HG03103 (cell line): Measurements from ENCODE around the gene OR2AG2.
A peak's percentile ranks its signal among the peaks of the same experiment; 100 is the strongest.

Source experiments
- ATAC-seq: cut with Tn5 transposase; IDR thresholded peaks from one replicate; pipeline ENCODE4 v1.9.1; 2021; ENCODE audit warnings: low read depth; ENCODE audit not compliant: unreplicated experiment

The OR2AG2 gene

GRCh38 chr11:6745018-6745417, 26.8 kb downstream of the OR2AG2 start:
- no peak for ATAC-seq

DNA sequence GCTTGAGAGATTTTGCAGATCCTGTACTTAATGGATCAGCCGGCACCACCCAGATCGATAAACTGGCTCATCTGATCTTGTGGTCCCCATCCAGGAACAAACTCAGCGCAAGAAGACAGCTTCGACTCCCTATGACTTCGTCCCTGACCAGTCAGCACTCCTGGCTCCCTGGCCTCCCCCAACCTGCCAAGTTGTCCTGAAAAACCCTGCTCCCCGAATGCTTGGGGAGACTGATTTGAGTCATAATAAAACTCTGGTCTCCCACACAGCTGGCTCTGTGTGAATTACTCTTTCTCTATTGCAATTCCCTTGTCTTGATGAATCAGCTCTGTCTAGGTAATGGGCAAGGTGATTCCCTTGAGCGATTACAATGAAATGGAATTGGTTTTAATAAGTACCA, 29.5 kb downstream of the OR2AG2 start:
- no peak for ATAC-seq

GRCh38 chr11:6738590-6738989, 33.2 kb downstream of the OR2AG2 start:
- no peak for ATAC-seq

- ATAC-seq = peak; percentile 75
Observed at GRCh38 chr11:6737872-6738466, 33.8 kb downstream of the OR2AG2 start.

DNA sequence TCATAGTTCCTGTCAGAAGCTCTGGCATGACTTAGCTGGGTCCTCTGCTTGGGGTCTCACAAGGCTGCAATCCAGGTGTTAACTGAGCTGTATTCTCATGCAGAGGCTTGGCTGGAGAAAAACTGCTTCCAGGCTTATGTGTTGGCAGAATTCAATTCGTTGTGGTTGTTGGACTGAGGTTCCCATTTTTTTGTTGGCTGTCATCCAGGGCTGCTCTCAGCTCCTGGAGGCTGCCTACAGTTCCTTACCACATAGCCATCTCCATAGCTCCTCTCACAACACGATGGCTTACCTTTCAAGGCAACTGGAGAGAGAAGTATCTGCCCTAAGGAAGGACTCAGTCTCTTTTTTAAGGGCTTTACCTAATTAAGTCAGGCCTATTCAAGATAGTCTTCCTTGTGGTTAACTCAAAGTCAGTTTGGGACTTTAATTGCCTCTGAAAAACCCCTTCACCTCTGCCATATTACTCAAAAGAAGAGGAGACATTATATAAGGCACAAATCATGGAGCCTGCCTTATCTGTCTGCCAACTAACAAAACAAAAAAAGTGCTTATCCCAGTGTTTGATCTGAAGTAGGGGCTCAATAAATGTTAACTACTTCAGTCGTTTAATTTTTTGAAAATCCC, 35.2 kb downstream of the OR2AG2 start:
- no peak for ATAC-seq

DNA sequence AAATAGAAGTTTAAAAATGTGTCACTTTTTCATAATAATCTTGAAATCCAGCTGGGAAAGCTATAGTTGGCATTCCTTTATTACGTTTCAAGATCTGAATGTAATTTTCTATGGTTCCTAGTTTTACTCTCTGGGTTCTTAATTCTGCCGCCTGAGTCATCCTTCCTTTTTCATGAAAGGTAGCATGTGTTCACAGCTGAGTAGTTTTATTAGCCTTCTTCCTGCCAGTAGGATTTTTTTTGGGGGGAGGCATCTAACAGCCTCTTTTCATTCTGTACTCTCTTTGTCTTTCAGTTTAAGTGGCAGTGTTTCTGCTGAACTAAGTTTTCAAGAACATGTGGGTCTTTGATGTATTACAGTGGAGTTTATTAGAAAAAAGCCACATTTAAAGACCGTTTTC, 36.5 kb downstream of the OR2AG2 start:
- ATAC-seq = no peak

GRCh38 chr11:6734616-6735015, 37.2 kb downstream of the OR2AG2 start:
- no peak for ATAC-seq

- no peak for ATAC-seq
Observed at GRCh38 chr11:6733326-6734275, 38.2 kb downstream of the OR2AG2 start.

GRCh38 chr11:6727971-6728760, 43.6 kb downstream of the OR2AG2 start:
- no peak for ATAC-seq

GRCh38 chr11:6725386-6725896, 46.3 kb downstream of the OR2AG2 start:
- ATAC-seq = no peak

DNA sequence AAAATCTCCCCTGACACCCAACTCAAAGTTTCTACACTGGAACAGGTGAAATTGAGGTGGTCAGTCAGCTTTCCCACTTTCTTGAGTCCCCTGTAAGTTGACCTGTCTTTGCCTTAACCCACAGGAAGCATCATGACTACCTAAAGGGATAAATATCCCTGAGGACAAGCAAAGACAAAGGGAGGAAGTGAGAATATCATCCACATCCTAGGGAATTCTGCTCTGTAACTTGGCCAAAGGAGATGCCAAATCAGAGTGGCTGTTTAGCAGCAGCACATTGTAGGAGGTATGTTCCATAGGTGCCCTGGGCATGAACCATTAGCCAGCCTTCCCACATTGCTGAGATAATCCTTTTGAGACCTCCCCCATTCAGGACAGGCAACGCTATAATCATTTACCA, 47.8 kb downstream of the OR2AG2 start:
- no peak for ATAC-seq

DNA sequence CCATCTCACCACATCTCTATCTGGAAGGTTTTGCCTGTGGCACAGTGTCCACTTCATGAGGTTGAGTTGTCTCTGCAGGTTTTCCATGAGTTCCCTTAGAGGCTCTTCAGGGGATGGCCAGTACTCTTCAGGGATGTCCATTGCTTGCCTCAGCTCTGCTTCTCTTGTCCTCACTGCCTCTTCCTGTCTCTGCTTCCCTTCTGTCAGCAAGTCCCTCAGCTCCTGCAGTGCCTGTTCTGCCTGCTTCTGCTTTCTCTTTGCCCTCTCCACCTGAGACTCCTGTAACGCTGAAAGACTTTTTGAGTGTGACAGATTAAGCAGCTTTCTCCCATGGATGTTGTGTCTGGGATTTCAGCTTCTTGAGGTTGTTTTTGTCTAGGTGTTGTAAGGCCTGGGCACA, 50.4 kb downstream of the OR2AG2 start:
- ATAC-seq = no peak

DNA sequence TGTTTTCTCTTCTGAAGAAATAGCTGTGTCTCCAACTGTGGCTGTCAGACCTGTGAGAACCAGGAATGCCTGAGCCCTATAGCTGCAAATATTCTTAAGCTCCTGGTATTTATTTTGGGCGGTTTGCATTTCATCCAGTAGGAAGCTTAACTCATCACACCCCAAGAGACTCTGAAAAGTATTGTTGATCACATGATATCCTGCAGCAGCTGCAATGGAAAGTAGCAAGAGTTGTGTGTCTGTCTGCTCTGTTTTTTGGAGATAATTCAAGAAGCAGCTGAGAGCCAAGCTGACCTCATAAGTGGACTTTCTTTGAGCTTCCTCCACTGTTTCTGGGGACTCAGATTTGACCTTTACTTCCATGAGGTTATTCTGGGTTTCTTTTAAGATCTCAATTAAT, 52.2 kb downstream of the OR2AG2 start:
- no peak for ATAC-seq

DNA sequence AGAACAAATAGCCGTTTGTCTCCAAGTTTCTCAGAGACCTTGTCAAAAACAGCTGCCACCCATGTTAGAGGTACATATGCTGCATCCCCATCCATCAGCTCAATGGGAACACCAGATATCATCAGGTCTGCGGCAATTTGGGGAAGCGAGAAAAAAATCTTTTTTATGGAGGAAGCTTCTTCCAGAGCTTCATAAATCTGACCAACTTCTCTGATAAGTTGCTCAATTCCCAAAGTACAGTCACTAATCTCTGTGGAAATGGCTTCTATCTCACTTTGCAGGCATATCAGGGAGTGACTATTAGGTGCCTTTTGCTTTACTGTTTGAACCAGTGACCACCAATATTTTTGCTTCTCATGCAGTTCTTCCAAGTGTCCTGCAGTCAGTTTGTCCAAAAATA, 54.4 kb downstream of the OR2AG2 start:
- no peak for ATAC-seq
